Right kidney (tissue), 1 donor: ENCODE measurements around the gene TERF2IP.

Source experiments
- DNase-seq: peaks from one replicate; pipeline ENCODE4 v3.0.0-alpha.2; 2016

Gene TERF2IP

DNA sequence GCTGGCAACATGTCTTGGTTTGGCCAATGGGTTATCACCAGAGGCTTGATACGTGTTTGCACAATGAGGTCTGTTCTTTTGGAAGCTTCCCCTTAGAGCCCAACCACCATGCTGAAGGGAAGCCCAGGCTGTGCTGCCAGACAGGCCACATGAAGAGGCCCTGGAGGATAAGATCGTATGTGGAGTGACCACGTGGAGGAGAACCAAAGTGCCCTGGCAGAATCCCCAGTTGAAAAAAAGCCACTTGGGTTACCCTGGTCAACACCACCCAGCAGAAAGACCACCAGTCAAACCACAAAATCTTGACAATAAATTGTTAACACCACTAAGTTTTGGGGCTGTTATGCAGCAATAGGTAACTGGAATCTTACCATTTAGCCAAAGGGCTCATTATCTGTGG is 17.5 kb upstream of the TERF2IP start:
- no peak for DNase-seq

GRCh38 chr16:75632857-75633256 is 14.7 kb upstream of the TERF2IP start:
- DNase-seq: no peak

DNA sequence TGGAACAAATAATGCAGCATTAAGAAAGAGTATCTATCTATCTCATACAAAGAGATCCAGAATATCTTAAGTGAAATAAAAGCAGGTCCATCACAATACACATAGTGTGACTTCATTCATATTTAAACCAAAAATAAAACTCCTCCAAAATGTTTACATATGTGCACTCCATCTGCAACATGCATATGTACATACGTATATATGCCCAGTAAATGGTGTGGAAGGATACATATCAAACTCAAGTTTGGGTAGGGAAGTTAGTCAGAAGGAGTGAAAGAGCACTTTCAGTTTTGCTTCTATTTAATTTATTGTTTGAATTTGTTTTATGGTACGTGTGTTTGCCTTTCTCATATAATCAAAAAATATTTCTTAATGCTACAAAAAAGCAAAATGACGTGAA is 12.5 kb upstream of the TERF2IP start:
- DNase-seq: no peak

- DNase-seq: no peak
These were observed 7.0 kb upstream of the TERF2IP start for GRCh38 chr16:75640598-75640997.

- no peak for DNase-seq
These were observed 3.1 kb upstream of the TERF2IP start for GRCh38 chr16:75644240-75645012.

DNA sequence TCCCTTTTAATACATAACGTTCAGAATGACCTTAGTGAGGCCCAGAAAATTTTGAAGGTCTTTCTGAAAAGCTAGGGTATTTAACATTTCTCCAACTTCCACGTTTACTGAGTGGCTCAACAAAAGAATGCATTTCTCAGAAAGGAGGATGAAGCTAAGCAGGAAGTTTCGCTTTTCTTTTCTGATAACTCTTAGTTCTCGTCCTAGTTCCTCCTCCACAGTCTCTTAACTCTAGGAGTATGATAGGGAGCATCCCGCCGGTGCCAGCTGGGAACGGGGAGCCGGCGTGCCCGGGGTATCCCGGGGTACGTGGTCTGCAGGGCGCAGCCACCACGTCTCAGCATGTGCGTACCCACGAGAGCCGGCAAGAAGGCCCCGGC is 471 bp upstream of the TERF2IP start:
- peak; percentile 87 for DNase-seq

DNA sequence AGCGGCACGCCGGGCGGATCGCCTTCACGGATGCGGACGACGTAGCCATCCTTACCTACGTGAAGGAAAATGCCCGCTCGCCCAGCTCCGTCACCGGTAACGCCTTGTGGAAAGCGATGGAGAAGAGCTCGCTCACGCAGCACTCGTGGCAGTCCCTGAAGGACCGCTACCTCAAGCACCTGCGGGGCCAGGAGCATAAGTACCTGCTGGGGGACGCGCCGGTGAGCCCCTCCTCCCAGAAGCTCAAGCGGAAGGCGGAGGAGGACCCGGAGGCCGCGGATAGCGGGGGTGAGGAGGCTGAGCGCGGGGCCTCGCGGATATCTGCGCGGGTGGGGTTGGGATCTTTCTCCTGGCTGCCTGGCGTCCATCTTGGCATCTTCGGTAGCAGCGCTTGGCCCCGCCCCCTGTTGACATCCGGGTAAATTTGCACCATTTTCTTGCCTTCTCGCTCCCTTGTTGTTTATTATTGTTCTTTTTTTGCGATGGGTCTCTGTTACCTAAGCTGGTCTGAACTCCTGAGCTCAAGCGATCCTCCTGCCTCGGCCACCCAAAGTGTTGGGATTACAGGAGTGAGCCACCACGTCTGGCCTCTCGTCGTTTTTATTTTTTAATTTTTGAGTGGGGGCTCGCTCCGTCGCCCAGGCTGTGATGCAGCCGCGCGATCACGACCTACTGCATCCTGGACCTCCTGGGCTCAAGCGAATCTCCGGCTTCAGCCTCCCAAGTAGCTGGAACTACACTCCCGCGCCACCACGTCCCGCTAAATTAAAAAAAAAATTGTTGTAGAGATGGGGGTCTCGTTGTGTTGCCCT is 898 bp downstream of the TERF2IP start:
- DNase-seq: peak; percentile 93

GRCh38 chr16:75653922-75654321 is 6.3 kb downstream of the TERF2IP start:
- DNase-seq: no peak

DNA sequence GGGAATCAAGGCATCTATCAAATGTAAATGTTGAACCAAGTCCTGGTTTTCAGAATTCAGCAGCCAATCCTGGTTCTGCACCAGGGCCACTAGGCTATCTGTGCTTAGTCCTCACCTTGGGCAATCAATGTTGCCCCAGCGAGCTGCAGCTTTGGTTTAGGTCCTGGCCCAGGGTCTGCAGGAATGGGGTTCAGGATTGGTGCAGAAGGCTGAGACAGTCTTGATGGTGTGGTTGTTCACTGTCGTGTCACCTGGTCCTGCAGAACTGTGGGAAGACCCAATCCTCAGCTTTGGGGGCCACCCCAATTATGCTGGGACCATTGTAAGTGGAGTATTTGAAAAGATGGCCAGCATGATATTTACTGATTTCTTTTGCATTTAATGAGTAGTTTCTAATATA is 10.6 kb downstream of the TERF2IP start:
- DNase-seq: no peak

DNA sequence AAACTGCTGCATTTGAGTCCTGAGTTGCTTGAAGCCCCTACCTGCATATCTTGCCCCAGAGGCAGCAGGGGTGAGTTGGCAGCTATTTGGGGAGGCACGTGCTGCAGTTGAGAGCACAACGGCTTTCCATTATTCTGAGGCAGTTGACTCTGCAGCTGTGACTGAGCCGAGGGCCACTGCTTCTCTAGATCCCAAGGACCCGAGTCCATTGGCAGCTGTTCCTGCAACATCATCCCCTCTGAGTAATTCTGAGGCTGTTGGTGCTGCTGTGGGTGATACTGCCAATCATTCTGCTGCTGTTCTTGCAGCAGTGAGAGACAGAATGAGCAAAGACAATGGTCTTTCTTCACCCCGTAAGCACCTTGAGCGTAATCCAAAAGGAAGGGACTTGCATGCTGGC is 12.7 kb downstream of the TERF2IP start:
- no peak for DNase-seq

DNA sequence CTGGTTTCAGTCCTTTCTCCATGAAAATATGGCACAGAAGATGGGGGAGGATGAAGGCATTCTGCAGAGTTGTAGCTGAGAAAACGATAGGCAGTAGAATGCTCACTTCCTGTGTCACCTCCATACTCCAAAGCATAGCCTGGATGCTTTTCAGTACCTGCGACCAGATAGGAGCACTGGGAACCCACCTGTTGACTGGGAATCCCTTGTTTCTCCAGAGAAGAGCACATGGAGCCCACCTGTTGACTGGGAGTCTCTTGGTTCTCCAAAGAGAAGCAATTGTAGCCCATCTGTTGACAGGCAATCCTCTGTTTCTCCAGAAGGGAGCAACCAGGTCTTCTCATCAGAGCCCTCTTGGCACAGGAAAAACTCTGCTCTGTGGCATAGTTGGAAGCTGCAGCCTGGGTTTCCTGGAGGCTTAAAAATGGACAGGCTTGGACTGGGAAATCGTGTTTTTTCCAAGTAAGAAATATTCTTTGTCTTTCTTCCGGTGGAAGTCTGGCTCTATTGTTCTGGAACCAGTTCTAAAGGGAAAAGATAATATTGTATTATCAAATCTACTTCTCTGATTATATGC is 13.2 kb downstream of the TERF2IP start:
- no peak for DNase-seq

DNA sequence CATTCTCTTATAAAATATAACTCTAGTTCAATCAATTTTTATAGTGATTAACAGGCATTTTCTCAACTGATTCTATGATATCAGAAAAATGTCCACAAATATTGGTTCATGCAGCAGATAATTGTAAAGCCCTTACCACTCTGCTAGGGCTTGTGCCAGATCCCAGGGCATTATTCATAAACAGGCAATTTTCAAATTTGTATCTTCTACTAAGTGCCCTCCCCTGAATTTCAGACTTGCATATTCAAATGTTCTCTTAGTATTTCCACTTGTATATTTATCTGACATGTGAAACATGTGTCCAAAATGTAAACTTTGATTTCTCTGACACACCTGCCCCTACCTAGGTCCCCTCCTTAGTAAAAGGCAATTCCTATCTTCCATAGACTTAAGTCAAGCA is 19.9 kb downstream of the TERF2IP start:
- DNase-seq: no peak

- no peak for DNase-seq
These were observed 29.3 kb downstream of the TERF2IP start, which contains the start of gene CPHXL2 for GRCh38 chr16:75676909-75677308. CPHXL2 (minus strand) TSS chr16:75677009; CDS start chr16:75676999, 10 bp downstream.

- no peak for DNase-seq
These were observed 31.8 kb downstream of the TERF2IP start for GRCh38 chr16:75679366-75679765.

DNA sequence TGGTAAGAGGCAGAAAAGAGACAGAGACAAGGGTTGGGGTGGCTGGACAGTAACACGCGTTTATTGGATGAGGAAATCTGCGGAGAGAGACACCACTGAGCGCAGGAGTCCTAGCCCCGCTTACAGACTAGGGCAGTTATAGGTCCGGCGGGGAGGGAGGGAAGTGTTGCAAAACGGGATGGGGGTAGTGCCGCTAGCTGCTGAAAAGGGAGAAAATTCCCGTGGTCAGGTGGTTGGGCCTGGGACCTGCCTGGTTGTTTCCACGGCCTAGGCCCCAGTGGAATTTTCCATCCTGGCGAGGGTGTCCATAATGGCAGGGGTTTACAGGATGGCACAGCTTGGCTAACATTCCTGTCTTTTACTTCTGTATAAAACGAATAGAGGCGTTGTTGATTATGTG is 34.7 kb downstream of the TERF2IP start:
- no peak for DNase-seq

DNA sequence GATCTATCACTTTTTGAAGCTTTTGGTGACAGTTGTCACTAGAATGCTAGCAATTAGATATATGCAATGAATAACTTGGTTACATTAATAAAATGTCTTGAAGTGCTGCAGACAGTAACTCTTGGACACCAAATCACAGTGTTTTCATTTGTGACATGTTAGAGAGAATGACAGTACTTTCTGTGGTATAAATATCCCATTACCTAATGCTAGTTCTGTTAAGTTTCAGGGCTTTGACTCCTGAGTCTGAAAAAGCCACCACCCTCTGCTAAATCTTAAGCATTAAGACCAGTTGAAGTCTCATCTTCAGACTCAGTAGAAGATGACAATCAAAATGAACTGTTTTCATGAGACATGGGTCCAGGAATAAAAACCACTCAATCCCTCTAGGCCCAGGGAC is 39.8 kb downstream of the TERF2IP start:
- no peak for DNase-seq

DNA sequence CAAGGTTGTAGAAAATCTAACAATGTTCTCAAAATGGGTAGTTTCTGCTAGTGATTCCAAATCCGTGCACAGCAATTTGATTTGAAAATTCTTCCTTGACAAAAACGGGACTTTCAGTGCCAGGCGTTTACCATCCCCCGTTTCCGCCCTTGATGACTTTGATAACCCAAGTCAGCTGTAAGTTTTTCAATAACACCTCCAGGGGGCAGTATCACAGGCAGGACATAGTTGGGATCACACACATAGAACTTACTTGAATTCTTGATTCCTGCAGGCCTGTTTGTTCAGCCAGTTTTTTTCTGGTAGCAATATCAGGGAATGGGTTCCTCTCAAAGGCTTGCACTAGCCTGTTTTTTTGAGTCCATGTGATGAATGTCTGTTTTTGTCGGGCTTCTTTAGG is 48.1 kb downstream of the TERF2IP start:
- no peak for DNase-seq

DNA sequence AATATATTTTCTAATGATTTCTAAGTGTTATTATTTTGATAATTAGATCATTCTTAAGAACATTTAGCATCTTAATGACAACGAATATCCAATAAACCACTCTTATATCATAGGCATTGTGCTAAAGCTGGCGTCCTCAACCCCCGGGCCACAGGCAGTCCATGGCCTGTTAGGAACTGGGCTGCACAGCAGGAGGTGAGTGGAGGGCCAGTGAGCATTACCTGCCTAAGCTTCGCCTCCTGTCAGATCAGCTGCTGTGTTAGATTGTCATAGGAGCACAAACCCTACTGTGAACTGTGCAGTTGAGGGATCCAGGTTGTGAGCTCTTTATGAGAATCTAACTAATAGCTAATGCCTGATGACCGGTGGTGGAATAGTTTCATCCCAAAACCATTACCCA is 50.0 kb downstream of the TERF2IP start:
- no peak for DNase-seq

DNA sequence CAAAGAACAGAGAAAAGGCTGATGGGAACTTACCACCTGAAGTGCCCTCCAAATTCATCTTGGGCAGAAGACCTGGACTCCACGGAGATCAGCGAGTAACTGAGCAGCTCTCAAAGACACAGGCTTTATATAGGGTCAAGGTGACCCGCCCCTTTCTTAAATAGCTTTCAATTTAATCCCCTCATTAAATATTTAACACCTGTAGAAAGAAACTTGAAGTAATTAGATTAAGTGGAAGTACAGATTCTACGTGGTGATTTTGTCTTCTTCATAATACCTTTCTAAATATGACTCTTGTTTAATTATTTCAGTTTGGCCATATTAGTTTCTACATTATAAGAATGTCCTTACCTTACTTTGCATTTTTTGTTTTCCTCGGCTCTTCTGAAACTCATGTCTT is 53.8 kb downstream of the TERF2IP start, which contains the start of gene DUXB:
Gene DUXB (minus strand): TSS at position 101 of the 400 bp plus-strand sequence. CDS start 43 bp downstream, at position 58.
- DNase-seq: no peak

DNA sequence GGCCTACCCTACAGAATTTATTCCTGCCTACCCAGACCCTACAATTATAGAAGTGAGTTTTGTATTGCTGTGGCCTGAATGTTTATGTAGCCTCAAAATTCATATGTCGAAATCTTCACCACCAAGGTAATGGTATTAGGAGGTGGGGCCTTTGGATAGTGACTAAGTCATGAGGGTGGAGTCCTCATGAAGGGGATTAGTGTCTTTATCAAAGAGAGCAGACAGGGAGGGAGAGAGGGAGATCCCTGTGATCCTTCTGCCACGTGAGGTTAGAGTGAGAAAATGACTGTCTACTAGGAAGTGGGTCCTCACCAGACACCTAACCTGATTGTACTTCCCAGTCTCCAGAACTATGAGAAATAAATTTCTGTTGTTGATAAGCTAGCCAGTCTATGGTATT is 54.7 kb downstream of the TERF2IP start:
- DNase-seq: no peak

DNA sequence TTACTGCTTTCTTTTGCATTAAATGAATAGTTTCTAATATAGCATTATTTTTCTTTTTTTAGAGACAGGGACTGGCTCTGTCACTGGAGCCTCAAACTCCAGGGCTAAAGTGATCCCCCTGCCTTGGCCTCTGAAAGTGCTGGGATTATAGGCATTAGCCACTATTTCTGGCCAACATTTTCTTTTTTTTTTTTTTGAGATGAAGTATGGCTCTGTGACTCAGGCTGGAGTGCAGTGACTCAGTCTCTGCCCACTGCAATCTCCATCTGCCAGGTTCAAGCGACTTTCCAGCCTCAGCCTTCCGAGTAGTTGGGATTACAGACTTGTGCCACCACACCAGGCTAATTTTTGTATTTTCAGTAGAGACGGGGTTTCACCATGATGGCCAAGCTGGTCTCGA is 55.7 kb downstream of the TERF2IP start:
- DNase-seq: no peak
